Measurements from ENCODE around the gene ABCG8.

ABCG8 gene

GRCh38 chr2:43838560-43839267 is at the start of gene ABCG8, which contains the start of gene ABCG5:
Gene ABCG8, plus strand, starts transcription at chr2:43838971. Its CDS starts 83 bp downstream, at chr2:43839054.
Gene ABCG5, minus strand, starts transcription at chr2:43838839. Its CDS starts 160 bp downstream, at chr2:43838679.
- no peak for DNase-seq

DNA sequence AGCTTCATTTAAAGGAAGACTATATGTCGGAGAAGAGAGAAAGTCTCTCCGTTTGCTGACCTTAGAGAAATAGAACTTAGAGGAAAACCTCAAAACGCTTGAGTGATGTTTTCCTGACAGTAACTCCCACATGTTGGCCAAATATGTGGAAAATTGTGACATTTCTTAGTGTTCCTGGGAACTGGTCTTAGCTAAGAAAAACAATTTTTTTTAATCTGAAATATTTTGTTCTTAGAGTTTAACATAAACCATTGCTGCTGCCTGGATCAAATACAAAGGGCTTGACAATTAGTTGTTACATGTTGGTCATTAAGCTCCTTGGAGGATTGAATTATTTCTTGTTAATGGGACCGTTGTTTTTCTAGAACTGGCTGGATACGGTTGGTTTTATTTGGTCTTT is 48.6 kb upstream of the ABCG8 start:
- DNase-seq: no peak

GRCh38 chr2:43791035-43791765 is 47.6 kb upstream of the ABCG8 start:
- no peak for DNase-seq

DNA sequence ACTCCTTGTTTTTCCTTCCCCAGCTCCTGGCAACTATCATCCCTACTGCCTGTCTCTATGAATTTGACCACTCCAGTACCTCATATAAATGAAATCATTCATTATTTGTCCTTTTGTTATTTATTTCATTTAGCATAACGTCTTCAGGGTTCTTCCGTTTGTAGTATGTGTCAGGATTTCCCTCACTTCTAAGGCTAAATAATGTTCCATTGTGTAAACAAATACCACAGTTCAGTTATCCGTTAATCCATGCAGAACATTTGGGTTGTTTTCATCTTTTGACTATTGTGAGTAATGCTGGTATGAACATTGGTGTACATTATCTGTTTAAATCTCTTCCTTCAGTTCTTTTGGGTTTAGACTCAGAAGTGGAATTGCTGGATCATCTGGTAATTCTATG is 46.1 kb upstream of the ABCG8 start:
- no peak for DNase-seq

DNA sequence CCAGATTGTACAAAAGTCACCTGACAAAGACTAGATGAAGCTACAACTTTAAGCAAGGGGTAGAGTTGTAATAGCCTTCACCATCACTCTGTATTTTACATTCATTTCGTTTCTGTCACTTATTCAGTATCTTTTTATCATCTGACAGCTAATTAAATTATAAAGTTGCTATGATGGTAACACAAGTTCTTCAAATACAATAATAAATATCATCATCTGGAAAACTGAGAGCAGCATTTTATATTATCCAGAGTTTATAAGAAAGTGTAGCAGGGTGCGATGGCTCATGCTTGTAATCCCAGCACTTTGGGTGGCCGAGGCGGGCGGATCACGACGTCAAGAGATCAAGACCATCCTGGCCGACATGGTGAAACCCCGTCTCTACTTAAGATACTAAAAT is 43.8 kb upstream of the ABCG8 start:
- no peak for DNase-seq

- no peak for DNase-seq
These were observed 42.6 kb upstream of the ABCG8 start for GRCh38 chr2:43796206-43796605.

GRCh38 chr2:43798300-43798699 is 40.5 kb upstream of the ABCG8 start:
- DNase-seq: no peak

DNA sequence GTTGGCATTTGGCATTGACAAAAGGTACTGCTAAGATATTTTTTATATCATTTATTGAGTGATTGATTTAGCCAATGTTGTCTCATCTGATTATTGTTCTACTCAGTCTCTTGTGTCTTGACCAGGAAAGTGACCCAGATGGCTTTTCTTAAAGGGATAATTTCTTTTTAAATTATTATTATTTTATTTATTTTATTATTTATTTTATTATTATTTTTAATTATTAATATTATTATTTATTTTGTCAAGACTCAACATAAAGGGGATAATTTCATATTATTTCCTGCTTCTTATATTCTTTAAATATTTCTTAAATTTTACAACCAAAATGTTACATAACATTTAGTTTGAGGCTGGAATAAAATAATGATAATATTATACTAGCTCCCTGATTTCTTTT is 37.9 kb upstream of the ABCG8 start:
- no peak for DNase-seq

- DNase-seq: no peak
These were observed 36.6 kb upstream of the ABCG8 start for GRCh38 chr2:43802135-43802534.

DNA sequence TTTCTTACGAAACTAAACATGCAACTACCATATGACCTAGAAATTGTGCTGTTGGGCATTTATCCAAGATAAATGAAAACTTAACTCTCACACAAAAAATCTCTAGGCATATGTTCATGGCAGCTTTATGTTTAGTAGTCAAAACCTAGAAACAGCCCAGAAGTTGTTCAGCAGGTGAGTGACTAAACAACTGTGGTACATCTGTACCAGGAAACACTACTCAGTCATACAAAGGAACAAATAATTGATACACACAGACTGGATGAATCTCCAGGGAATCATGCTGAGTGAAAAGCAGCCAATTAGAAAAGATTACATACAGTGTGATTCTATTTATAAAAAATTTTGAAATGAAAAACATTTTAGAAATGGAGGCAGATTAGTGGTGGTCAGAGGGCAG is 35.7 kb upstream of the ABCG8 start:
- no peak for DNase-seq

DNA sequence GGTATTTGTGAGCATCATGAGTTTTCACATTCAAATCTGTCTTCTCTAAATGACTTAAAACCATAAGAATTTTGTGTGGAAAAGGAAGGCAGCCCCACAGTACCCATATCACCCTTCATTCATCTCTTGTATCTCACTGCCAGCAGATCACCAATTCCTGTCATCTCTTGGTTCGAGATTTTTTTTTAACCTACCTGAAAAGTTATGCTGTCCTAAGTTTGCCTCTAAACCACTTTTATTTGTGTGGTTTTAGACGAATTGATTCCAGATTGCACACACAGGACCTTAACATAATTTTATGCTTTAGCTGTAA is 32.1 kb upstream of the ABCG8 start:
- no peak for DNase-seq

DNA sequence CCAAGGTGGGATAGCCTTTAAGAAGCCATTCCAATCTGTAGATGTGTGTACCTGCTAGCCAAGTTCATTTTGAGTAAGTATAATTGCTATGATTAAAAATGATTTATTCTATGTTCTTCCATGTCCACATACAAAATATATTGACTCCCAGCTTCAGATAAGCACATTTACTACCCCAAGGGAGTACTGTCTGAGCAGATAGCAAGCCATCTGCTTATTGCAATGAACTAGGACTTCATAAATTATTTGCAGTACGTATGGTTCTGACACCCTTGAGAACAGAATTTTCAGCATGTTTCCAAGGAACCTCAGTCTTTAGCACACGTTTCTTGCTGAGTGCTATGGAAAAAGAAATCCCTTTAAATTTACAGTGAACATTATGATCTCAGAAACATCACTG is 28.3 kb upstream of the ABCG8 start:
- DNase-seq: no peak

- DNase-seq: no peak
These were observed 27.9 kb upstream of the ABCG8 start for GRCh38 chr2:43810888-43811287.

DNA sequence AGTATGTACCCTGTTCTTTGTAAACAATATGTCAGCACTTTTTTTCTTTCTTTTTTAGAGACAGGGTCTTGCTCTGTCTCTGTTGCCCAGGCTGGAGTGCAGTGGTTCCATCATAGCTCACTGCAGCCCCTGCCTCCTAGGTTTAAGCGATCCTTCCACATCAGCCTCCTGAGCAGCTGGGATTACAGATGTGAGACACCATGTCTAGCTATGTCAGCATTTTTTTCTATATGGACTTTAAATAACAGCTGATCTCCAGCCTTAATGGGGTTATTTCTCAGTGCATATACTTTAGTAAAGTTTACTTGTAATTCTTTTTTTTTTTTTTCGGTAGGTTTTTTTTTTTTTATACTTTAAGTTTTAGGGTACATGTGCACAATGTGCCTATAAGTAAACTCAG is 26.8 kb upstream of the ABCG8 start:
- no peak for DNase-seq

- DNase-seq: no peak
These were observed 25.8 kb upstream of the ABCG8 start for GRCh38 chr2:43812947-43813346.

GRCh38 chr2:43814711-43815110 is 24.1 kb upstream of the ABCG8 start:
- DNase-seq: no peak

GRCh38 chr2:43818761-43819160 is 20.0 kb upstream of the ABCG8 start:
- DNase-seq: peak; percentile 60

DNA sequence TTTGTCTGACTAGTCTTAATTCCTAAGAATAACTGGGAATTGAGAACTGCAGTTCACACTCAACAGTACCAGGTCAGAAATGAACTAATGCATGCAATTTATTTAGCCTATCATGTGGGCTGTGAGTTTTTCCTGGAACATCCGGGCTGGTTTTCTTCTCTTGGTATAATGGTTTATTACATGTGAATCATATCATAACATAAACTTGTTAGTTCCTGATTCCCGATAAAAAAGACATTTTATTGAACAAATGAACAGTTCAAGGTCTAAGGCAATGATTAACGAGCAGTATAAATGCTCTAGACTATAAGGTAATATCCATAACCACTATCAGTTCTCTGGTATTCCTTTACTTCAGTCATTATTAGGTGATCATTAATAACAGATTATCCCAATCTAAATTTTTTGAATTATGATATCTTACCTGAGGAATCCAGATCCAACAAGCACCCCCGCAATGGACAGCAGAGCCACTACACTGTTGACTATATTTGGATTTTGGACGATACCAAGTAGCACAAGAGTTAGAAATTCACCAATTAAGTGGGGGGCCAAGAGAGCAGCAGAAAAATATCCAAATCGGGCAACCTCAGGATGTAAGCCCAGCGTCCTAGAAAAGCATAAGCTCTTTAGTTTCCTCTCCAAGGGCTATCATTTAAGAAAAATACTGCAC is 19.1 kb upstream of the ABCG8 start:
- DNase-seq: no peak

GRCh38 chr2:43822839-43823238 is 15.9 kb upstream of the ABCG8 start:
- no peak for DNase-seq

DNA sequence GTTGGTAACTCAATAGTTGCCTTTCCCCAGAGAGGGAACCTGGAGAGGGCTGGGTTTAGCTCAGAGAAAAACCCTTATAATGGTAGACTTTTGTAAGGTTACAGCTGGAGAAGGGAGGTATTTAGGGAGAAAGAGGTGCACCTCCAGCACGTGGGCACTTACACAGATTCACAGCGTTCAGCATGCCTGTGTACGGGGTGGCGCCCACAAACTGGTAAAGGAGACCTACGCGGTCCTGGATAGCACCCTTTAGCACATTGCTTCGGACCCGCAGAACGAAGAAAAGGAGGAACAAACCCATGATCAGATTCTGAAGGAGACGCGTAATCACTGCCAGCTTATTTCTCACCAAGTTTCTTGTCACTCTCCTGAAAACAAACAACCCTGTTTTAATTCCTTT is 15.0 kb upstream of the ABCG8 start:
- no peak for DNase-seq

DNA sequence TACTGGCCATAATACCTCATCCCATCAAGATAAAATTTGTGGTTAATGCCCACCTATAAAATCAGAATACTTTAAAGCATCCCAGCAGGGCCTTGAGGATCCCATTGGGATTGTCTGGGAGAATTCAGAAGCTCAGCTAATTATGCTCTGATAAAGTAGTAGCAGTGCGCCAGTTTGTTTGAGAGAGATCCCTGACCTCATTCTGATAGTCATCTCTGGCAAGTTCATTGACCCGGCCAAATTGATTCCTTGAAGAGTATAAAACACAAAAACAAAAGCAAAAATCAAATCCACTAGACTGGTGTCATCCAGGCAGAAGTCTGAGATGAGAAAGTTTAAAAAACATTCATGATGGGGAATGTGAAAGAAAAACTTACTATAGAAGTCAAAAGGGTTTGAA is 14.3 kb upstream of the ABCG8 start:
- no peak for DNase-seq

- DNase-seq: no peak
These were observed 13.7 kb upstream of the ABCG8 start for GRCh38 chr2:43824951-43825493.

DNA sequence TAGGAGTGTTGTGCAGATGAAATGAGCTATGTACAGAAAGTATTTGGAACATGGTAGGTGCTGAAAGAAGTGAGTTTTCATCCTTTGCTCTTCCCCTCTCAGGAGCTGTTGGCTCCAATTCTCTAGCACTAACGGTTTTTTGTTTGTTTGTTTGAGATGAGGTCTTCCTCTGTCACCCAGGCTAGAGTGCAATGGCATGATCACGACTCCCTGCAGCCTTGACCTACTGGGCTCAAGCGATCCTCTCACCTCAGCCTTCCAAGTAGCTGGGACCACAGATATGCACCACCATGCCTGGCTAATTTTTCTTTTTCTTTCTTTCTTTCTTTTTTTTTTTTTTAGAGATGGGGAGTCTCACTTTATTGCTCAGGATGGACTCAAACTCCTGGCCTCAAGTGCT is 12.9 kb upstream of the ABCG8 start:
- no peak for DNase-seq
